ENCODE results near the gene MAP2K1.

DNA sequence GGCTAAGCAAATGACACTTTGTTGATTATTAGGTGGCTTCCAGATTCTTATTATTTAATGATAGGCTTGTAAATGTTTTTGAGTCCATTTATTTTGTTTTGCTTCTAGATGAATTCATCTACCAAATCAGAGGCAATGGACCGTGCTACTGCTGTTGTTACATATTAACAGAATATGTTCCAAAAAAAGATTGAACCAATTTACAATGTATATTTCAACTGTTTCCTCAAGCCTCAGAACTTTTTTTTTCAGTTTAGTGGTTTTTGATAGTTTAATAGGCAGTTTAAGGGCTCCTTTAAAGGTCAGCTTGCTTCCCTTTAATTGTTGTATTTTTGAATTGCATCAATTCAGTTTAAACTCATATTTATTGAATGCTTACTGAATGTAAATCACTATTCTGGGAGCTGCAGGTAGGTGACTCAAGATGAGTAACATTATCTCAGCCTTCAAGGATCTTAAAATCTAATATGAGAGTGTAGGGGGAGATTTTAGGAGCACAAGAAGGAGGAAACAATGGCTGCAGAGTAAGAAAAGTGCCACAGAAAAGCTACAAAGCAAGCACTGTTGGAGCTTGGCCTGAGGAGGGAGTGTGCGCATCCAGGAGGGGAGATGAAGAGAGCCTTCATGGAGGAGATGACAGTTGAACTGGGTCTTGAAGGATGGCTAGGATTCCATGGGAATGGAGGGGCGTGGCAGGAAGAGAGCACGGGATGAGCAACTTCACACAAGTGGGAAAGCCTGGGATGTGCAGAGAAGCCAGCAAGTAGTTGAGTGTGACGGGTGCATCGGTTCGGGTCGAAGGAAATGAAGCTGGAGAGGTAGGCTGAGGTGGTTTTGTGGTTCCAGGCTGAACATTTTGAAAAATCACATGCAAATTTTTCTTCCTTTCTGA is 14.7 kb downstream of the MAP2K1 start:
- TF ChIP-seq POLR2A (IDR thresholded peaks at IDR 0.05) (no peak), EP300 (IDR thresholded peaks at IDR 0.05; ENCODE audit: low read depth) (no peak)
- TF ChIP-seq, protein P1, sequence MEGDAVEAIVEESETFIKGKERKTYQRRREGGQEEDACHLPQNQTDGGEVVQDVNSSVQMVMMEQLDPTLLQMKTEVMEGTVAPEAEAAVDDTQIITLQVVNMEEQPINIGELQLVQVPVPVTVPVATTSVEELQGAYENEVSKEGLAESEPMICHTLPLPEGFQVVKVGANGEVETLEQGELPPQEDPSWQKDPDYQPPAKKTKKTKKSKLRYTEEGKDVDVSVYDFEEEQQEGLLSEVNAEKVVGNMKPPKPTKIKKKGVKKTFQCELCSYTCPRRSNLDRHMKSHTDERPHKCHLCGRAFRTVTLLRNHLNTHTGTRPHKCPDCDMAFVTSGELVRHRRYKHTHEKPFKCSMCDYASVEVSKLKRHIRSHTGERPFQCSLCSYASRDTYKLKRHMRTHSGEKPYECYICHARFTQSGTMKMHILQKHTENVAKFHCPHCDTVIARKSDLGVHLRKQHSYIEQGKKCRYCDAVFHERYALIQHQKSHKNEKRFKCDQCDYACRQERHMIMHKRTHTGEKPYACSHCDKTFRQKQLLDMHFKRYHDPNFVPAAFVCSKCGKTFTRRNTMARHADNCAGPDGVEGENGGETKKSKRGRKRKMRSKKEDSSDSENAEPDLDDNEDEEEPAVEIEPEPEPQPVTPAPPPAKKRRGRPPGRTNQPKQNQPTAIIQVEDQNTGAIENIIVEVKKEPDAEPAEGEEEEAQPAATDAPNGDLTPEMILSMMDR (IDR thresholded peaks at IDR 0.05) = no peak

All from transverse colon (tissue), 3 donors.